Measurements from ENCODE around the gene SBNO2.

GRCh38 chr19:1131718-1132551 lies 42.1 kb downstream of the SBNO2 start:
- TF ChIP-seq POLR2A (IDR thresholded peaks at IDR 0.05; ENCODE audit: low read depth, low read length) = peak; percentile 56; the same call in 1 of the 2 replicates
- no peak for TF ChIP-seq POLR2AphosphoS5 (IDR thresholded peaks at IDR 0.05; ENCODE audit: low read depth, low read length)
- TF ChIP-seq TAF1 (IDR thresholded peaks at IDR 0.05; ENCODE audit: borderline replicate concordance, low read depth, low read length) = peak; percentile 44; the same call in 1 of the 2 replicates
